MG63 (cell line): ENCODE results near the gene WSCD1. TPM values are rescaled to one million over a fixed set of nuclear protein-coding genes. Genes with fewer than 3 reads are reported as not detected.

ENCODE experiments used
- DNase-seq: peaks from one replicate; pipeline ENCODE4 v3.0.0-alpha.2; 2020
- H3K27me3 ChIP-seq: fragments of 250-450 bp; sonication (Bioruptor Pico); 2 replicates; pipeline ENCODE4 v1.5.1; 2020; ENCODE audit warnings: mild to moderate bottlenecking, moderate library complexity
- H3K36me3 ChIP-seq: fragments of 250-450 bp; sonication (Bioruptor Pico); 2 replicates; pipeline ENCODE4 v1.5.1; 2020; ENCODE audit warnings: mild to moderate bottlenecking, moderate library complexity
- H3K4me3 ChIP-seq: fragments of 250-450 bp; sonication (Bioruptor Pico); 2 replicates; pipeline ENCODE4 v1.5.1; 2020; ENCODE audit warnings: mild to moderate bottlenecking, moderate library complexity
- H3K9me3 ChIP-seq: fragments of 250-450 bp; sonication (Bioruptor Pico); 2 replicates; pipeline ENCODE4 v1.5.1; 2020; ENCODE audit warnings: mild to moderate bottlenecking, moderate library complexity
- total RNA-seq: library from RNA; depleted of rRNA; stranded (reverse); fragments of >200 nt; shearing (Covaris generic); gene quantifications from 2 replicates; pipeline ENCODE4 v1.2.3, GENCODE V29; 2014; ENCODE audit warnings: low replicate concordance

Gene WSCD1
- total RNA-seq, 1 experiment from 2014 or later: 1.1 TPM

DNA sequence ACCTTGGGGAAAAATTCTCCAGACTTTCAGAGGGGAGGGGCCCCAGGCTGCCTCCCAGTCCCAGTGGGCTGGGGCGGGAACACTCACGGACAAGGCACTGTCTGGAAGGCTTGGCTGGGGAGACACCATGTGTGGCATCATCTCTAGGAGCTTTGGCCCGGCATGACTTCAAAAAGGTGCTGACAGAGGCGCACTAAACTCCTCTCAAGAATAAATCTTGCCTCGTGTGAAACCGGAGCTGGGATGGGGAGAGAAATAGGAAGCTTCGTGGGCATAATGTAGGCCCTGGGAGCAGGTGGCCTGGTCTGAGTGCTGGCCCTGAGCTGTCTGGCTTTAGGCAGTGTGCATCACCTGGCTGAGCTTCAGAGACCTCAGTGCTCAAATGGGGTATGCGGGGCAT lies 5.7 kb downstream of the WSCD1 start:
- no peak for DNase-seq
- Histone ChIP-seq H3K9me3 (no peaks in the 10 kb centered on the region), H3K27me3 (no peaks in the 10 kb centered on the region), H3K36me3 (no peaks in the 10 kb centered on the region), H3K4me3 (no peak overlapping the region)

DNA sequence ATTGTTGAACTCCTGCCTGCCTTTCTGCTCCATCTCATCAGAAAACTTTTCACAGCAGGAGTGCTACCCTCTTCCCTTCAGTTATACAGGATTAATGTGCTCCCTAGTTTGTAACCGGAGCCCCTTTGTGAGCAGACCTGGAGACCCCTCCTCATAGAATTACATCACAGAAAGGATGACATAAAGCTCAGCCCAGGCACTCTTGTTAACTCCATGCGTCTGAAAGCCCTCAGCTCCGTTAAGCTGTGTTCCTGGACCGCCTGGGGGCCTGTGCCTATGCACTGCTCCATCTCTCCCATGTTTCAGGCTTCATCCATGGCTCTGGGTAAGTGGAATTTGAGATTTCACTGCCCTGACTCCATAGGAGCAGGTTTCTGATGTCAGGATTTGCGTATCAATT lies 7.6 kb downstream of the WSCD1 start:
- no peak for DNase-seq
- Histone ChIP-seq H3K36me3 (no peaks in the 10 kb centered on the region), H3K9me3 (no peaks in the 10 kb centered on the region)

DNA sequence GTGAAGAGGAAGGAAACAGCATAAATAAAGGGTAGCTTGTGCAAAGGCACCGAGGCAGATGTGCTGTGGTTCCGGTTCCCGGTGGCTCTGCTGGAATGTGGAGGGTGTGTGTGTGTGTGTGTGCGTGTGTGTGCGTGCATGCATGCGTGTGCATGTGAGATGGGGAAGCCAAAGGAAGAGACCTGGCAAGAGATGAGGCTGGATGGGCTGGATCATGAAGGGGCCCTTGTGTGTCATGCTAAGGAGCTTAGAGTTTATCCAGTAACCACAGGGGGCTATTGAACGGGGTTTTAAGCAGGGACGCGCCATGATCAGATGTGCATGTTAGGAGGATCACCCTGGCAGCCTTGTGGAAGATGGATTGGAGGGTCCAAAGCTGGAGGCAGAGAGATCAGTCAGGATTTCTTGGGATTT lies 8.3 kb downstream of the WSCD1 start:
- DNase-seq: no peak

More for the DNA sequence above, 7.6 kb downstream of the WSCD1 start:
- Histone ChIP-seq H3K27me3 (no peaks in the 10 kb centered on the region), H3K4me3 (no peak overlapping the region)

DNA sequence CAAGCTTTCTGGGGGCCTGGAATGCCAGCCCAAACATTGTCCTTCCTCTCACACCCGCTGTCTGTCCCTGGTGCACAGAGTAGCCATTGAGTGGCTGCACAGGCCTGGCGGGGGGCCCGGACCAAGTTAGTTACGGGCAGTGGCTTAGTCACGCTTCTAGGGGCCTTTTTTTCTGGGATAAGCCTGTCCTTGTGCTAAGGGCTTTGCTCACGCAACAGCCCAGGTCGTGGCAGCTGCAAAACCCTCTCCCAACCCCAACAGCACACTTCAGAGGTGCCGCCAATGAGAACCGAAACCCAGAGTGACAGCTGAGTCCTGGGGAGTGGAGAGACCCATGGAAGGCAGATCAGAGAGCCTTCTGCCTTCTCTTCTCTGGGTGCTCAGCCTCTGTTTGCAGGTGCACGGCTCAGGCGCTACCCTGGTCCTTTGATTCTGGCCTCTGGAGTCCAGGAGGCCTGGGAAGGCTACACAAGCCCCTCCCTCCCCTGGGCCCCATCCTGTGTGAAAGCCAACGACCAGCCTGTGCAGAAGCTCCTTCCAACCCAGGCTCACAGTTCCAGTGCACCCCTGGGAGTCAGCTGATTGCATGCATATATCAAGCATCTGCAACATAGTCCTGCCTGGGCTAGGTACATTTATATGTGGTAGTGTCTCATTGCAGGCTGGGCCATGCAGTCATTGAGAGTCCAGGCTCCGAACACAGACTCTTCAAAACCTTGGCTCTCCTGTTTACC lies 9.1 kb downstream of the WSCD1 start:
- no peaks in the 10 kb centered on the region for H3K36me3 ChIP-seq
- no peaks in the 10 kb centered on the region for H3K27me3 ChIP-seq
- DNase-seq: no peak
- no peak overlapping the region for H3K4me3 ChIP-seq
- no peaks in the 10 kb centered on the region for H3K9me3 ChIP-seq

More for the DNA sequence above, 8.3 kb downstream of the WSCD1 start:
- H3K27me3 ChIP-seq: no peaks in the 10 kb centered on the region
- no peak overlapping the region for H3K4me3 ChIP-seq
- no peaks in the 10 kb centered on the region for H3K9me3 ChIP-seq
- H3K36me3 ChIP-seq: no peaks in the 10 kb centered on the region

DNA sequence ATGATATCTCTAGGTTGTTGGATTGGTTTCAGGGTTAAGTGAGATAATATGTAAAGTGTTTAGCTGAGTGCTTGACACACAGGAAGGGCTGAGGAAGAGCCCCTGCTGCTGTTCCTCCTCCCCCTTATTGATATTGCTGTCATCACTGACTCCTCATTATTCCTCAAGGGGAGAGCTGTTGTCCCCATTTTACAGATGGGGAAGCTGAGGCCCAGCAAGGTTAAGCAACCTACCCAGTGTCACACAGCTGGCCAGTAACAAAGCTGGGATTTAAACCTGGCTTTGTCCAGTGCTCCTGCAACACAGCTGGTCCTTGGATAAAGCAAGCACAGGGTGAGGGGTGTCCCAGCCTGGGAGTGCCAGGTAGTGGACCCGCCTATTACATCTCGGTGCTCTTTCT lies 9.8 kb downstream of the WSCD1 start:
- Histone ChIP-seq H3K9me3 (no peaks in the 10 kb centered on the region), H3K4me3 (no peak overlapping the region), H3K27me3 (no peaks in the 10 kb centered on the region), H3K36me3 (no peaks in the 10 kb centered on the region)
- DNase-seq: no peak

DNA sequence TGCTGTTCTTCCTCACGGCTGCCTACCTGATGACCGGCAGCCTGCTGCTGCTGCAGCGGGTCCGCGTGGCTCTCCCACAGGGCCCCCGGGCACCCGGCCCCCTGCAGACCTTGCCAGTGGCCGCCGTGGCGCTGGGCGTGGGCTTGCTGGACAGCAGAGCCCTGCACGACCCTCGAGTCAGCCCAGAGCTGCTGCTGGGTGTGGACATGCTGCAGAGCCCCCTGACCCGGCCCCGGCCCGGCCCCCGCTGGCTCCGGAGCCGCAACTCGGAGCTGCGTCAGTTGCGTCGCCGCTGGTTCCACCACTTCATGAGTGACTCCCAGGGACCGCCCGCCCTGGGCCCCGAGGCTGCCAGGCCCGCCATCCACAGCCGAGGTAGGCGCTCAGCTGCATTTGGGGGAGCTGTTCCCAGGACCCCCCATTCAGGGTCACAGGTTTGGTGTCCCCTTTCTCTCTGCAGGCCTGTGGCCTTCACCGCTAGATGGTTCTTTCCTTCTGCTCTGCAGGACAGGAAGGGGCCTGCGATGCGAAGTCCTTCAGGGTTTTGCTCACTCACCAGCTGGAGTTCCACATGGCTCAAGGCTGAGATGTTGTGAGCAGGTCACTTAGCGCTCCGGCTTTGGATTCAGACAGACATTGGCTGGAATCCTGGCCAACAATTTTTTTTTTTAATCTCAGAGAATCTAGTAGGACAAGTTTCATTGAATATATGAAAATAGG lies 10.7 kb downstream of the WSCD1 start:
- H3K9me3 ChIP-seq: no peaks in the 10 kb centered on the region
- H3K36me3 ChIP-seq: no peaks in the 10 kb centered on the region
- no peak overlapping the region for H3K4me3 ChIP-seq
- DNase-seq: no peak
- H3K27me3 ChIP-seq: no peaks in the 10 kb centered on the region

DNA sequence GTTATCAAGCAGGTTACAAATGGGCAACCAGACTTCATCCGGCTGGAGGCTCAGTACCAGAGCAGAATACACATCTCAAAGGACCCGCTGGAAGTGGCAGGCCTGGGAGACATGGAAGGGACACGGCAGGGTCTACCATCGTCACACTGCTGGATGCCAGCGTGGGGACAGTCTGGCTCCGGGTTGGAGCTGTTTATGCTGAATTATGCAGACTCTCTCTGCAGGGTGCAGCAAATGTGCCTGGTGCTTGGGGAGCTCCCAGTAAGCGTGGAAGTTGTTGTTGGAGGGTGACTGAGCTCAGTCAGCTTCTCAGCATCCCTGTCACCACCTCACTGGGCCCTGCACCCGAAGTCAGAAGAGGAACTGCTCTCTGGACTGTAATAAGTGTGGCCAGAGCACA lies 12.2 kb downstream of the WSCD1 start:
- Histone ChIP-seq H3K36me3 (no peaks in the 10 kb centered on the region), H3K9me3 (no peaks in the 10 kb centered on the region), H3K27me3 (no peaks in the 10 kb centered on the region), H3K4me3 (no peak overlapping the region)
- DNase-seq: no peak

DNA sequence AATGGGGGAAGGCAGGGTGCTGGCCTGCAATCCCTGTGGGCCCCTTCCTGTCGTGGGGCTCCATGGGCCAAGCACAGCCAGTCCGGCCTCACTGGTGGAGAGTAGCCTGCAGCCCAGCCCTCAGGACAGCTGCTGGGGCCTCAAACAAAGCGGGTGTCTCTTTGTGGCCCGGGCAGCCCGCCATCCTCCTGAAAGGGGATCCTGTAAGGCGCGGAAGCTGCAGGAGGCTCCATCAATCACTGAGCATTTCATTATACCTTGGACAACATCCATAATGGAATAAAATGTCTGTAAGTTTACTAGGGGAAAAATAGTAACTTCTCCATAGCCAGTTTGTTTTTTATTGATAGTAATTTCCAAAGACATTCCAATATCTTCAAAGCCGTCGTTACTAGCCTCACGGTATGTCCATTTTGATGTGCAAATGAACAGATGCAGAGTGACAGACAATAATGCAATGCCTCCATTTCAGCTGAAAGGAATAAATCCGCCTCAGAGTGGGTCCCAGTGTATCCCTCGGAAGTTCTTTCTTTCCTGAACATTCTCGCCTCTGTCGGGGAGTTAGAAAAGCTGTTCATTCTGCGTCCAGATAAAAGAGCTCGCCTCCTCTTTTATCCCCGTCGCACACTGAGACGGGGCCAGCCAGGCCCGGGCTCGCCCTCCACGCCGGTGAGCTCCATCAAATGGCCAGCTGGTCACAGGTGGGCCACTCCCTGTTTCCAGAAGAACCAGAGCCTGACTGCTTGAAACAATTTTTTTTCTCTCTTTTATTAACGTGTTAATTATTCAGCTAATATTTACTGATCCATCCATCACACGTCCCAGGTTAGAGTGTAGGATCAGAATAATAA lies 14.4 kb downstream of the WSCD1 start:
- DNase-seq: no peak
- Histone ChIP-seq H3K4me3 (no peak overlapping the region), H3K27me3 (no peaks in the 10 kb centered on the region), H3K36me3 (no peaks in the 10 kb centered on the region), H3K9me3 (no peaks in the 10 kb centered on the region)

DNA sequence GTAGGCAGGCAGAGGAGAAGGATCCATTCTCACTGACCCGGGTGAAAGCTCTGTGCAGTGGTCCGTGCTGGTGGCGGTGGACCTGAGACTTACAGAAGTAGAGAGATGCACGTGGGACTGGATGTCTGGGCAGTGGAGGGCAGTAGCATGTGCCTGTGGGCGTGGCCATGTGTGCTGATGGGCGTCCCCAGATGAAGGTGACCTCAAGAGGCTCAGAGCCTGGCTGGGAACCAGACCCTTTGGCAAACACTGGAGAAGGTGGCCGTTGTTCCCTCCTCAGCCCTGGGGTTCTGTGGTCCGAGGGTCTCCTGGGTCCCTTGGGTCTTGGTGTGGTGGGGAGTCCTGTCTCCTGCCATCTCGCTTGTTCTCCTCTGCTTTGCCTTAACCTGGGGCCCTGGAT lies 15.6 kb downstream of the WSCD1 start:
- Histone ChIP-seq H3K36me3 (no peaks in the 10 kb centered on the region), H3K9me3 (no peaks in the 10 kb centered on the region), H3K27me3 (no peaks in the 10 kb centered on the region), H3K4me3 (no peak overlapping the region)
- DNase-seq: no peak

DNA sequence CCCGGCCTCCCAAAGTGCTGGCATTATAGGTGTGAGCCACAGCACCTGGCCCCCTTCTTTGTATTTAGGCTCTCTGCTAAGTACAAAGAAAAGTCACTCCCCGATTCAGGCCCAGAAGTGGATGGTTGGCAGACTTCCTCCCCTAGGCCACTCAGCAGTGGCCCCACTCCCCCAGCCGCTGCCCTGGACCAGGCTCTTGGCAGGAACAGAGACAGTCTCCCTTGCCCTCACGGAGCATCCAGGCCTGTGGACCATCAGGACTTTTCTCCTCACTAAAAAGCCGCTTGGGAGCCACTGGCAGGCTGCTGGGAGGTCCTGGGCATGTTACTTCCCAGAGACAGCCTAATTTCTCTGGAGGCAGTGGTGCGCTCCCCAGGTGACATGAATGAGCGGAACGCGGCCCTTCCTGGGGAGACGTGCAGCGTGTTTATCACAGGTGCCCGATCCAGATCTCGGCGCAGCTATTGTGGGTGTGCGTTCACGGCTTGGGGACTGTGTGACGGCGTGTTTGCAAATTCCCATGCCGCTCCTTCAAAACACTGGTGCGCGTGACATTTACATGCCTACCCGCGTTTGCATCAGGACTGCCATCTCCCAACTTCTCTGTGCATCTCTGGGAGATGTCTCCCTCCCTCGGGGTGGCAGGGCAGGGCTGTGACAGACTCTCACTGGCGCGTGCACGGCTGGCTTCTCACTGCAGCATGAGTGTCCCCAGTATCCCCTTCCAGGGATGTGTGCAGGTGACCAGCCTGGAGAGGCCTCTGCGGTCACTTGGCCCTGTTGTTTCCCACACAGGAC lies 16.6 kb downstream of the WSCD1 start:
- DNase-seq: no peak
- H3K9me3 ChIP-seq: no peaks in the 10 kb centered on the region
- H3K27me3 ChIP-seq: no peaks in the 10 kb centered on the region
- H3K4me3 ChIP-seq: no peak overlapping the region
- no peaks in the 10 kb centered on the region for H3K36me3 ChIP-seq

DNA sequence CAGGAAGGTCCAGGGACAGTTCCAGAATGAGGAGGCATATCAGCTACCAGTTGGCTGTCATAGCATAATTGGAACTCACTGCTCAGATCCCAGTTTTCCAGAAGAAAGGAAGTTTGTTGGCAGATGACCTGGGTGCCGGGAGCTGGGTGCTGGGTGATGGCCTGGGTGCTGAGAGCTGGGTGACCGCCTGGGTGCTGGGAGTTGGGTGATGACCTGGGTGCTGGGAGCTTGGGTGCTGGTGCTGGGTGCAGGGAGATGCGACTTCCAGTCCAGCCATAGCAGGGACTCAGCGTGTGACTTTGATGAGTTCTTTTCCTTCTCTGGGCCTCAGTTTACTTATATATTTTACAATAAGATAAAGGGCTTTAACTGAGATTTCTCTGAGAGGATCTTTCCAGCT lies 18.0 kb downstream of the WSCD1 start:
- Histone ChIP-seq H3K27me3 (no peaks in the 10 kb centered on the region), H3K4me3 (no peak overlapping the region), H3K36me3 (no peaks in the 10 kb centered on the region), H3K9me3 (no peaks in the 10 kb centered on the region)
- DNase-seq: no peak

DNA sequence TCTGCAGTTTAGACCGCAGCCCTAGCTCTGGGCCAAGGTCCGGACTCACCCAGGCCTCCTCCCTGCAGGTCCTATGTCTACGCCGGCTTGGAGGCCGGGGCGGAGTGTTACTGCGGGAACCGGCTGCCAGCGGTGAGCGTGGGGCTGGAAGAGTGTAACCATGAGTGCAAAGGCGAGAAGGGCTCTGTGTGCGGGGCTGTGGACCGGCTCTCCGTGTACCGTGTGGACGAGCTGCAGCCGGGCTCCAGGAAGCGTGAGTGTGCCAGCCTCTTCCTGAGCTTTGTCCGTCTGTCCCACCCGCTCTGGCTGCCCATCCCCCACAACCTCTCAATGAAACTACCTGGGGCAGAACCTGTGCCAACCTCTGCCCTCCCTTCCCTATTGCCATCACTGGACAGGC lies 20.1 kb downstream of the WSCD1 start:
- Histone ChIP-seq H3K27me3 (no peaks in the 10 kb centered on the region), H3K4me3 (no peak overlapping the region), H3K9me3 (no peaks in the 10 kb centered on the region), H3K36me3 (no peaks in the 10 kb centered on the region)
- no peak for DNase-seq

DNA sequence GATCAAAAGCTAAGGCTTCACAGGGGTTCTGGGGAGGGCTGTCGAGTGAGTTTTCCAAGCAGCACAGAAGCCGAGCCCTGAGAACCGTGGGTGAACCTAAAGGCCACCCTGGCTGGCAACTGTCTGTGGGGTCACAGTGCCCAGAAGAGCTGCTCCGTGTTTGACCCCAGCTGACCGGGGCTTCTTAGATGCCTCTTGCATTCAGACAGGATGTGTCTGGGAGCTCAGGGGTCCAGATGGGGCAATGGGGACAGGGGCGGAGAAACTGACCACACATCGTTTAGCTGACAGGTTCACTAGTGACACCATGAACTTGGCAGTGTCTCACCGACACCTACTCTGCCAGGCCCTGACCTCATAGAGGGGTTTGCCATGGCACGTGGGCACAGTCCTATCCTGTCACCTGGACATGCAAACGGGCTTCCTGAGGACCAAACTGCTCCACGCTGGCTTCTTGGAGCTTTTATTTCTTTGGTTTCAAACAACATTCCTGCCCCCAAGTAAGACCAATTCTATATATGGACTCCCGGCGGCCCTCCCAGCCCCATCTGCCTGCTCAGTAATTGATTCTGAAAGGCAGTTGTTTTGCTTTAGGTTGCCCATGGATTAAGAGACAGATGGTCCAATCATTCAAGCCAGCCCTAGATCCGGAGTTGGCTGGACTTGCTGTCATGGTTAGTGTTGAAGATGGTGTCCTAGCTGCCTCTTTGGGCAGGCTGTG lies 22.2 kb downstream of the WSCD1 start:
- Histone ChIP-seq H3K9me3 (no peaks in the 10 kb centered on the region), H3K4me3 (no peak overlapping the region)
- no peak for DNase-seq

DNA sequence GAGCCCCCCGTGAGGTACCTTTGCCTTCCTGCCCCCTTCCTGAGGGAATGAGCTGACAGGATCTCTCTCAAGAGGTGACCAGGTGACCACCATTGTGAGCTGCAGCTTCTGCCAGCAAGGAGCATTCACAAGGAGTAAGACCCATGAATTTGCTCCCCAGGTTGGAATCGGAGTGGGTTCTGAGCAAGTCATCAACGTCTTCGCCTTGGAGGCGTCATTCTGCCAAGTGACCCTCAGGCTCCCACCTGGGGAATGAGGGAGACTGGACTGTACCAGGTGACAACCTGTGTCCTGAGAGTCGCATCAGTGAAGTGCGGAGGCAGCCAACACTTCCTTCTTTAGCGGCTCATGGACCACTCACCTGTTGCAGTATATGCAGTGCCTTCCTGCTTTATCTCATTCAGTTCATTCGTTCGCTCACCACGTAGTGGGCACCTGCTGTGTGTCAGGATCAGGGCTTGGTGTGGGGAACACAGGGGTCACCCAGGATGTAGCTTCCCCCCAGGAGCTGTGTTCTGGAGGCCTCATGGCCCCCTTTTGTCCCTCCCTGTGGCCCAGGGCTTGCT lies 22.8 kb downstream of the WSCD1 start:
- H3K36me3 ChIP-seq: no peaks in the 10 kb centered on the region
- no peaks in the 10 kb centered on the region for H3K9me3 ChIP-seq
- no peaks in the 10 kb centered on the region for H3K27me3 ChIP-seq
- DNase-seq: no peak
- H3K4me3 ChIP-seq: no peak overlapping the region

More for the DNA sequence above, 22.2 kb downstream of the WSCD1 start:
- no peaks in the 10 kb centered on the region for H3K27me3 ChIP-seq
- no peaks in the 10 kb centered on the region for H3K36me3 ChIP-seq

DNA sequence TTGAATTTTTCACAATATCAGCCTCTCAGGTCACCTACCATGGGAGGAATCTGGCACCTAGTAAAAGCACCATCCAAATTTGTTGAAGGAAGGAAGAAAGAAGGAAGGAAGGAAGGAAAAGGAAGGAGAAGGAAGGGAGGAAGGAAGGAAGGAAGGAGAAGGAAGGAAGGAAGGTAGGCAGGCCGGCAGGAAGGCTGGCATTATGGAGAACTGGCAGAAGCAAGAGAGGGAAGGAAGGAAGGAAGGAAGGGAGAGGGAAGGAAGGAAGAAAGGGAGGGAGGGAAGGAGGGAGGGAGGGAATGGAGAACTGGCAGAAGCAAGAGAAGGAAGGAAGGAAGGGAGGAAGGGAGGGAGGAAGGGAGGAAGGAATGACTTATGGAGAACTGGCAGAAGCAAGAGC lies 24.3 kb downstream of the WSCD1 start:
- no peak for DNase-seq
- H3K27me3 ChIP-seq: no peaks in the 10 kb centered on the region
- H3K9me3 ChIP-seq: no peaks in the 10 kb centered on the region
- no peak overlapping the region for H3K4me3 ChIP-seq
- H3K36me3 ChIP-seq: no peaks in the 10 kb centered on the region

DNA sequence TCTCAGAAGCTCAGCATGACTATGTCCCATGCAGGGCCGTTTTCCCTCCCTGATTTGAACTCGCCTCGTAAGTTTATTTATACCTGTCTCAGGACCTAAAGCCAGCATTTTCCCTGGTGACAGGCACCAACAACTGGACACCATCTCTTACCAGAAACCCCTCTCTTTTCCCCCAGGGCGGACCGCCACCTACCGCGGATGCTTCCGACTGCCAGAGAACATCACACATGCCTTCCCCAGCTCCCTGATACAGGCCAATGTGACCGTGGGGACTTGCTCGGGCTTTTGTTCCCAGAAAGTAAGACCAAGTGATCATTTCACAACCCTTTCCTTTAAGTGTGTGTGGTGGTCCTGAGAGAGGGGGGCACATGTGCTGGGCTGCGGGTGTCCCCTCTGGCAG lies 24.7 kb downstream of the WSCD1 start:
- H3K27me3 ChIP-seq: no peaks in the 10 kb centered on the region
- H3K4me3 ChIP-seq: no peak overlapping the region
- no peaks in the 10 kb centered on the region for H3K9me3 ChIP-seq
- DNase-seq: no peak
- H3K36me3 ChIP-seq: no peaks in the 10 kb centered on the region
